Measurements from ENCODE around the gene CBL.
"Not testable (repeated sequence)": the region's sequence is repeated elsewhere in the genome, so short reads cannot be mapped to it uniquely, and the experiment has no call there.

The CBL gene

GRCh38 chr11:119218141-119218878 is 12.2 kb downstream of the CBL start:
- H3K27ac Mint-ChIP-seq: no peak overlapping the region
- no peaks in the 10 kb centered on the region for H3K9me3 Mint-ChIP-seq
- no peaks in the 10 kb centered on the region for H3K27me3 Mint-ChIP-seq (ENCODE audit: low read depth)
- H3K36me3 Mint-ChIP-seq (ENCODE audit: low read depth): no peaks in the 10 kb centered on the region
- no peak overlapping the region for H3K4me3 Mint-ChIP-seq
- H3K4me1 Mint-ChIP-seq (ENCODE audit: low read depth): peaks cover 16% of the 10 kb centered on the region

- Mint-ChIP-seq H3K27me3 (ENCODE audit: low read depth) (no peaks in the 10 kb centered on the region), H3K4me3 (no peak overlapping the region), H3K27ac (peak overlapping the region; percentile 17), H3K4me1 (ENCODE audit: low read depth) (peaks cover 20% of the 10 kb centered on the region), H3K9me3 (no peaks in the 10 kb centered on the region), H3K36me3 (ENCODE audit: low read depth) (peaks cover 5% of the 10 kb centered on the region)
Observed at GRCh38 chr11:119222308-119222707, 16.2 kb downstream of the CBL start.

GRCh38 chr11:119222891-119223290 is 16.8 kb downstream of the CBL start:
- Mint-ChIP-seq H3K4me1 (ENCODE audit: low read depth) (peaks cover 20% of the 10 kb centered on the region), H3K36me3 (ENCODE audit: low read depth) (peaks cover 5% of the 10 kb centered on the region)

GRCh38 chr11:119223856-119224255 is 17.7 kb downstream of the CBL start:
- H3K4me1 Mint-ChIP-seq (ENCODE audit: low read depth): peaks cover 19% of the 10 kb centered on the region
- peaks cover 6% of the 10 kb centered on the region for H3K36me3 Mint-ChIP-seq (ENCODE audit: low read depth)
- H3K4me3 Mint-ChIP-seq: no peak overlapping the region
- H3K27ac Mint-ChIP-seq: no peak overlapping the region
- H3K27me3 Mint-ChIP-seq (ENCODE audit: low read depth): no peaks in the 10 kb centered on the region
- no peaks in the 10 kb centered on the region for H3K9me3 Mint-ChIP-seq

More at GRCh38 chr11:119222891-119223290, 16.8 kb downstream of the CBL start:
- Mint-ChIP-seq H3K9me3 (no peaks in the 10 kb centered on the region), H3K4me3 (no peak overlapping the region), H3K27me3 (ENCODE audit: low read depth) (no peaks in the 10 kb centered on the region), H3K27ac (no peak overlapping the region)

GRCh38 chr11:119228535-119229287 is 22.6 kb downstream of the CBL start:
- H3K9me3 Mint-ChIP-seq; H3K27me3 Mint-ChIP-seq (ENCODE audit: low read depth): not testable (repeated sequence)
- H3K36me3 Mint-ChIP-seq (ENCODE audit: low read depth): peaks cover 20% of the 10 kb centered on the region
- H3K4me3 Mint-ChIP-seq: peak overlapping the region; percentile 60
- peaks cover 24% of the 10 kb centered on the region for H3K4me1 Mint-ChIP-seq (ENCODE audit: low read depth)
- H3K27ac Mint-ChIP-seq: peak overlapping the region; percentile 70

GRCh38 chr11:119229288-119229672 is 23.1 kb downstream of the CBL start:
- Mint-ChIP-seq H3K27me3 (ENCODE audit: low read depth) (no peaks in the 10 kb centered on the region), H3K4me3 (peak overlapping the region; percentile 60), H3K9me3 (no peaks in the 10 kb centered on the region), H3K36me3 (ENCODE audit: low read depth) (peaks cover 16% of the 10 kb centered on the region), H3K4me1 (ENCODE audit: low read depth) (peaks cover 21% of the 10 kb centered on the region), H3K27ac (peak overlapping the region; percentile 70)

- Mint-ChIP-seq H3K27ac (no peak overlapping the region), H3K9me3 (no peaks in the 10 kb centered on the region), H3K4me1 (ENCODE audit: low read depth) (peaks cover 20% of the 10 kb centered on the region), H3K36me3 (ENCODE audit: low read depth) (peaks cover 18% of the 10 kb centered on the region), H3K4me3 (no peak overlapping the region), H3K27me3 (ENCODE audit: low read depth) (no peaks in the 10 kb centered on the region)
Observed at GRCh38 chr11:119229741-119230140, 23.6 kb downstream of the CBL start.

GRCh38 chr11:119236490-119236889 is 30.4 kb downstream of the CBL start:
- no peak overlapping the region for H3K27ac Mint-ChIP-seq
- H3K4me1 Mint-ChIP-seq (ENCODE audit: low read depth): peaks cover 30% of the 10 kb centered on the region
- peaks cover 38% of the 10 kb centered on the region for H3K36me3 Mint-ChIP-seq (ENCODE audit: low read depth)
- no peaks in the 10 kb centered on the region for H3K9me3 Mint-ChIP-seq
- no peaks in the 10 kb centered on the region for H3K27me3 Mint-ChIP-seq (ENCODE audit: low read depth)
- no peak overlapping the region for H3K4me3 Mint-ChIP-seq

GRCh38 chr11:119236891-119237290 is 30.8 kb downstream of the CBL start:
- H3K36me3 Mint-ChIP-seq (ENCODE audit: low read depth): peaks cover 42% of the 10 kb centered on the region
- no peak overlapping the region for H3K4me3 Mint-ChIP-seq
- H3K9me3 Mint-ChIP-seq: no peaks in the 10 kb centered on the region
- H3K4me1 Mint-ChIP-seq (ENCODE audit: low read depth): peaks cover 33% of the 10 kb centered on the region
- no peak overlapping the region for H3K27ac Mint-ChIP-seq
- H3K27me3 Mint-ChIP-seq (ENCODE audit: low read depth): no peaks in the 10 kb centered on the region

- Mint-ChIP-seq H3K36me3 (ENCODE audit: low read depth) (peaks cover 41% of the 10 kb centered on the region), H3K27ac (no peak overlapping the region), H3K4me1 (ENCODE audit: low read depth) (peaks cover 34% of the 10 kb centered on the region), H3K9me3 (no peaks in the 10 kb centered on the region), H3K27me3 (ENCODE audit: low read depth) (no peaks in the 10 kb centered on the region), H3K4me3 (no peak overlapping the region)
Observed at GRCh38 chr11:119237515-119237914, 31.4 kb downstream of the CBL start.

- H3K4me3 Mint-ChIP-seq: no peak overlapping the region
- peaks cover 19% of the 10 kb centered on the region for H3K36me3 Mint-ChIP-seq (ENCODE audit: low read depth)
- no peaks in the 10 kb centered on the region for H3K27me3 Mint-ChIP-seq (ENCODE audit: low read depth)
- H3K9me3 Mint-ChIP-seq: no peaks in the 10 kb centered on the region
- H3K4me1 Mint-ChIP-seq (ENCODE audit: low read depth): peaks cover 7% of the 10 kb centered on the region
- H3K27ac Mint-ChIP-seq: no peak overlapping the region
Observed at GRCh38 chr11:119248750-119249670, 42.9 kb downstream of the CBL start.

GRCh38 chr11:119249671-119250010 is 43.5 kb downstream of the CBL start:
- H3K4me3 Mint-ChIP-seq: no peak overlapping the region
- no peaks in the 10 kb centered on the region for H3K9me3 Mint-ChIP-seq
- peaks cover 7% of the 10 kb centered on the region for H3K4me1 Mint-ChIP-seq (ENCODE audit: low read depth)
- no peaks in the 10 kb centered on the region for H3K27me3 Mint-ChIP-seq (ENCODE audit: low read depth)
- peak overlapping the region; percentile 36 for H3K27ac Mint-ChIP-seq
- H3K36me3 Mint-ChIP-seq (ENCODE audit: low read depth): peaks cover 19% of the 10 kb centered on the region

GRCh38 chr11:119251114-119251513 is 45.0 kb downstream of the CBL start:
- H3K4me1 Mint-ChIP-seq (ENCODE audit: low read depth): peaks cover 7% of the 10 kb centered on the region
- H3K9me3 Mint-ChIP-seq: no peaks in the 10 kb centered on the region
- H3K36me3 Mint-ChIP-seq (ENCODE audit: low read depth): peaks cover 22% of the 10 kb centered on the region
- H3K27me3 Mint-ChIP-seq (ENCODE audit: low read depth): no peaks in the 10 kb centered on the region
- no peak overlapping the region for H3K4me3 Mint-ChIP-seq
- no peak overlapping the region for H3K27ac Mint-ChIP-seq

- Mint-ChIP-seq H3K9me3 (no peaks in the 10 kb centered on the region), H3K36me3 (ENCODE audit: low read depth) (peaks cover 17% of the 10 kb centered on the region), H3K4me3 (no peak overlapping the region), H3K27ac (no peak overlapping the region), H3K4me1 (ENCODE audit: low read depth) (peaks cover 32% of the 10 kb centered on the region), H3K27me3 (ENCODE audit: low read depth) (no peaks in the 10 kb centered on the region)
Observed at GRCh38 chr11:119254239-119254638, 48.1 kb downstream of the CBL start.
